HEK293 (cell line): ENCODE measurements around the gene KCND2.

Experiments used
- CTCF ChIA-PET: fragments of 350-600 bp; formaldehyde crosslinking; extraction: SDS; loops from one replicate; lab custom pipeline; 2021; ENCODE audit warnings: antibody characterized with exemption; lab: Yijun Ruan, JAX
- POLR2A ChIA-PET: fragments of 300-600 bp; formaldehyde crosslinking; extraction: SDS; loops from one replicate; lab custom pipeline; 2020; ENCODE audit warnings: antibody characterized with exemption, inconsistent platforms; lab: Yijun Ruan, JAX
- H3K27ac ChIP-seq: fragments of 200-500 bp; sonication (Bioruptor generic); 2 replicates; pipeline ENCODE4 v1.5.1; 2014; ENCODE audit warnings: low read depth, low read length, control low read depth, inconsistent platforms; ENCODE audit errors: extremely low read depth
- H3K36me3 ChIP-seq, 2 experiments: fragments of 200-500 bp in 1 of 2; sonication (Bioruptor generic) in 1 of 2; 1 replicate in 1 of 2; 2 replicates in 1 of 2; pipeline ENCODE4 v1.5.1; 2014 to 2017; ENCODE audit warnings: inconsistent platforms in 2 of 2, low read length in 2 of 2; ENCODE audit not compliant: control insufficient read depth in 2 of 2, insufficient read depth in 1 of 2
- H3K4me1 ChIP-seq: fragments of 200-500 bp; sonication (Bioruptor generic); 2 replicates; pipeline ENCODE4 v1.5.1; 2014; ENCODE audit warnings: mild to moderate bottlenecking, low read length, inconsistent platforms; ENCODE audit not compliant: control insufficient read depth, insufficient read depth
- H3K4me3 ChIP-seq: 2 replicates; pipeline ENCODE4 v1.5.1; 2011; ENCODE audit warnings: low read depth, mild to moderate bottlenecking, control low read depth, low read length, moderate library complexity
- H3K9me3 ChIP-seq: fragments of 200-500 bp; sonication (Bioruptor generic); 2 replicates; pipeline ENCODE4 v1.5.1; 2014; ENCODE audit warnings: low read depth, low read length, inconsistent platforms; ENCODE audit not compliant: control insufficient read depth, insufficient read depth
- BCL11B ChIP-seq: fragments of 450-650 bp; formaldehyde crosslinking; IDR thresholded peaks from 2 replicates; pipeline ENCODE4 v1.5.1; 2016; ENCODE audit warnings: low read depth, missing biosample characterization, missing genetic modification characterization
- EGR2 ChIP-seq: fragments of 450-650 bp; formaldehyde crosslinking; IDR thresholded peaks from 2 replicates; pipeline ENCODE4 v1.5.1; 2016; ENCODE audit warnings: low read depth, missing biosample characterization, missing genetic modification characterization
- GLIS1 ChIP-seq: fragments of 450-650 bp; formaldehyde crosslinking; IDR thresholded peaks from 2 replicates; pipeline ENCODE4 v1.5.1; 2016; ENCODE audit warnings: missing biosample characterization, missing genetic modification characterization
- HOXD13 ChIP-seq: sonication (generic); formaldehyde crosslinking; IDR thresholded peaks from 2 replicates; pipeline ENCODE4 v1.8.0; 2022; ENCODE audit warnings: missing genetic modification reagents, borderline replicate concordance
- KLF10 ChIP-seq: fragments of 450-650 bp; IDR thresholded peaks from 2 replicates; pipeline ENCODE4 v1.5.1; 2018; ENCODE audit warnings: missing biosample characterization, mild to moderate bottlenecking, missing genetic modification characterization
- KLF7 ChIP-seq: fragments of 450-650 bp; formaldehyde crosslinking; IDR thresholded peaks from 2 replicates; pipeline ENCODE4 v1.5.1; 2016; ENCODE audit warnings: missing biosample characterization, missing genetic modification characterization, borderline replicate concordance
- MYNN ChIP-seq: fragments of 450-650 bp; formaldehyde crosslinking; IDR thresholded peaks from 2 replicates; pipeline ENCODE4 v1.5.1; 2016; ENCODE audit warnings: missing biosample characterization, missing genetic modification characterization, borderline replicate concordance
- OSR2 ChIP-seq: fragments of 450-650 bp; formaldehyde crosslinking; IDR thresholded peaks from 2 replicates; pipeline ENCODE4 v1.5.1; 2016; ENCODE audit warnings: missing biosample characterization, missing genetic modification characterization
- PRDM10 ChIP-seq: fragments of 450-650 bp; formaldehyde crosslinking; IDR thresholded peaks from 2 replicates; pipeline ENCODE4 v1.5.1; 2016; ENCODE audit warnings: missing biosample characterization, missing genetic modification characterization
- YY1 ChIP-seq: fragments of 450-650 bp; formaldehyde crosslinking; IDR thresholded peaks from 2 replicates; pipeline ENCODE4 v1.5.1; 2018; ENCODE audit warnings: missing biosample characterization, missing genetic modification characterization
- YY2 ChIP-seq: fragments of 450-650 bp; formaldehyde crosslinking; IDR thresholded peaks from 2 replicates; pipeline ENCODE4 v1.5.1; 2016; ENCODE audit warnings: missing biosample characterization, missing genetic modification characterization
- ZNF112 ChIP-seq: fragments of 450-650 bp; formaldehyde crosslinking; IDR thresholded peaks from 2 replicates; pipeline ENCODE4 v1.5.0; 2017; ENCODE audit warnings: missing biosample characterization, missing genetic modification characterization
- ZNF114 ChIP-seq: fragments of 450-650 bp; formaldehyde crosslinking; IDR thresholded peaks from 2 replicates; pipeline ENCODE4 v1.5.0; 2017; ENCODE audit warnings: missing biosample characterization, missing genetic modification characterization
- ZNF121 ChIP-seq: fragments of 450-650 bp; formaldehyde crosslinking; IDR thresholded peaks from 2 replicates; pipeline ENCODE4 v1.5.1; 2016; ENCODE audit warnings: missing biosample characterization, missing genetic modification characterization
- ZNF133 ChIP-seq: fragments of 450-650 bp; formaldehyde crosslinking; IDR thresholded peaks from 2 replicates; pipeline ENCODE4 v1.5.1; 2016; ENCODE audit warnings: missing biosample characterization, missing genetic modification characterization
- ZNF138 ChIP-seq: fragments of 450-650 bp; formaldehyde crosslinking; IDR thresholded peaks from 2 replicates; pipeline ENCODE4 v1.5.1; 2016; ENCODE audit warnings: missing biosample characterization, missing genetic modification characterization, borderline replicate concordance
- ZNF175 ChIP-seq: fragments of 450-650 bp; formaldehyde crosslinking; IDR thresholded peaks from 2 replicates; pipeline ENCODE4 v1.5.1; 2016; ENCODE audit warnings: missing biosample characterization, missing genetic modification characterization
- ZNF214 ChIP-seq: fragments of 450-650 bp; formaldehyde crosslinking; IDR thresholded peaks from 2 replicates; pipeline ENCODE4 v1.5.1; 2017; ENCODE audit warnings: missing biosample characterization, mild to moderate bottlenecking, missing genetic modification characterization, borderline replicate concordance
- ZNF302 ChIP-seq: fragments of 450-650 bp; formaldehyde crosslinking; IDR thresholded peaks from 2 replicates; pipeline ENCODE4 v1.5.1; 2016; ENCODE audit warnings: missing biosample characterization, missing genetic modification characterization, low read depth
- ZNF354C ChIP-seq: fragments of 450-650 bp; formaldehyde crosslinking; IDR thresholded peaks from 2 replicates; pipeline ENCODE4 v1.5.1; 2016; ENCODE audit warnings: missing biosample characterization, missing genetic modification characterization, low read depth, borderline replicate concordance
- ZNF391 ChIP-seq: fragments of 450-650 bp; formaldehyde crosslinking; IDR thresholded peaks from 2 replicates; pipeline ENCODE4 v1.5.1; 2016; ENCODE audit warnings: low read depth, missing biosample characterization, missing genetic modification characterization, borderline replicate concordance
- ZNF473 ChIP-seq: fragments of 450-650 bp; formaldehyde crosslinking; IDR thresholded peaks from 2 replicates; pipeline ENCODE4 v1.5.1; 2017; ENCODE audit warnings: missing biosample characterization, missing genetic modification characterization
- ZNF555 ChIP-seq: fragments of 450-650 bp; formaldehyde crosslinking; conservative IDR thresholded peaks from 2 replicates; pipeline ENCODE4 v1.5.1; 2017; ENCODE audit warnings: missing biosample characterization, mild to moderate bottlenecking, missing genetic modification characterization, inconsistent platforms
- ZNF623 ChIP-seq: fragments of 450-650 bp; formaldehyde crosslinking; IDR thresholded peaks from 2 replicates; pipeline ENCODE4 v1.5.1; 2016; ENCODE audit warnings: missing biosample characterization, missing genetic modification characterization
- ZNF670 ChIP-seq: fragments of 450-650 bp; formaldehyde crosslinking; IDR thresholded peaks from 2 replicates; pipeline ENCODE4 v1.5.1; 2016; ENCODE audit warnings: missing biosample characterization, missing genetic modification characterization, low read depth
- ZNF747 ChIP-seq: fragments of 450-650 bp; formaldehyde crosslinking; IDR thresholded peaks from 2 replicates; pipeline ENCODE4 v1.5.1; 2016; ENCODE audit warnings: missing biosample characterization, missing genetic modification characterization
- ZNF768 ChIP-seq: fragments of 450-650 bp; formaldehyde crosslinking; IDR thresholded peaks from 2 replicates; pipeline ENCODE4 v1.5.1; 2018; ENCODE audit warnings: missing biosample characterization, mild to moderate bottlenecking, missing genetic modification characterization
- ZNF837 ChIP-seq: fragments of 450-650 bp; formaldehyde crosslinking; IDR thresholded peaks from 2 replicates; pipeline ENCODE4 v1.5.1; 2016; ENCODE audit warnings: missing biosample characterization, missing genetic modification characterization
- TF ChIP-seq, protein P1 (sequence below): fragments of 450-650 bp; IDR thresholded peaks from 2 replicates; pipeline ENCODE4 v1.5.1; 2018; ENCODE audit warnings: missing biosample characterization, missing genetic modification characterization

KCND2 gene

DNA sequence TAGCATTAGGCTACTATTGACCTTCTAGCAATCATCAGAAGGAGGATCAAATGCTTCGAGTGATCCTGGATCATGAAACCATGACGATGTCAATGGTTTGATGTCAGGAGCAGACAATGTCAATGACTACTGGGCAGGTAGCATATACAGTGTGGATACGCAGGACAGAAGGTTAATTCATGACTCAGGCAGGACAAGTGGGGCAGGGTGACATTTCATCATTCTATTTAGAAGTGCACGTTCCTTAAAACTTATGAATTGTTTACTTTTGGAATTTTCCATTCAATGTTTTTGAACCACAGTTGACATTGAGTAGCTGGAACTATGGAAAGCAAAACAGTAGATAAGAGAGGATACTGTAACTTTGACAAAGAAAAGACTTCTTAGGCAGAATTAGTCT lies 444.2 kb downstream of the KCND2 start:
- Histone ChIP-seq H3K4me3 (no peak overlapping the region), H3K9me3 (no peaks in the 10 kb centered on the region), H3K36me3 (no peaks in the 10 kb centered on the region), H3K27ac (no peak overlapping the region), H3K4me1 (no peaks in the 10 kb centered on the region)
- POLR2A ChIA-PET: no interaction called here
- CTCF ChIA-PET: no interaction called here
- TF ChIP-seq ZNF670 (tag by site-specific recombination) (no peak), ZNF138 (no peak), OSR2 (tag by site-specific recombination) (peak; percentile 39; the same call in 1 of the 2 replicates), ZNF112 (tag by site-specific recombination) (no peak), ZNF555 (tag by site-specific recombination) (no peak)

GRCh38 chr7:120718361-120718760 lies 445.4 kb downstream of the KCND2 start:
- CTCF ChIA-PET: interaction anchor here (0.7 kb wide), 1 partner anchor 1025 kb away, joined by 3 read pairs; no protein-coding TSS in a partner anchor
- Histone ChIP-seq H3K4me3 (no peak overlapping the region), H3K36me3 (no peaks in the 10 kb centered on the region), H3K9me3 (no peaks in the 10 kb centered on the region), H3K27ac (no peak overlapping the region), H3K4me1 (no peaks in the 10 kb centered on the region)
- TF ChIP-seq KLF10 (tag by site-specific recombination) (no peak), ZNF391 (no peak), YY1 (no peak), ZNF768 (no peak), ZNF302 (tag by site-specific recombination) (no peak), YY2 (tag by site-specific recombination) (no peak), ZNF114 (tag by site-specific recombination) (no peak), MYNN (no peak)
- POLR2A ChIA-PET: no interaction called here

DNA sequence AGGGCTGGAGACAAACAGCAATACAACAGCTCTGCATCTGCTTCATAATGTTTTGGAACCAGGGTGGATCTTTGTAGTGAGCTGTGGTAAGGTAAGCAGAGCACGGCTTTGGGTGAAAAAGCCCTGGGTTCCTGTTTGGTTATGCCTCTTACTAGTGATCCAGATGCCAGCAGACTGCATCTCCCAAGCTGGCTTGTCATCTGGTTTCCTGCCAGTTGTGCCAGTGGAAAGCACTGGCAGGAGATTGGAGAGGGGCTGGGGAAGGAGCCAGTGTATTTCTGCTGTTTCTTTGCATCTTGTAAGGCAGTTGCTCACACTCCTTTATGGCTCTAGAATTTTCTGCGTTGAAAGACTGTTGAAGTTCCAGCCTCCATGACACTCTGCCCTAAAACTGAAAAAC lies 447.3 kb downstream of the KCND2 start:
- Histone ChIP-seq H3K4me3 (no peak overlapping the region), H3K9me3 (no peaks in the 10 kb centered on the region), H3K4me1 (no peaks in the 10 kb centered on the region), H3K36me3 (no peaks in the 10 kb centered on the region), H3K27ac (no peak overlapping the region)
- CTCF ChIA-PET: interaction anchor here (0.6 to 0.7 kb wide), 2 partner anchors 124 to 786 kb away, joined by 3 to 4 read pairs; no protein-coding TSS in a partner anchor
- POLR2A ChIA-PET: no interaction called here
- no peak for TF ChIP-seq EGR2
- TF ChIP-seq PRDM10 (tag by site-specific recombination): no peak
- no peak for TF ChIP-seq HOXD13 (CRISPR knock-in tag)
- no peak for TF ChIP-seq KLF7 (tag by site-specific recombination)
- no peak for TF ChIP-seq ZNF175 (tag by site-specific recombination)
- no peak for TF ChIP-seq BCL11B (tag by site-specific recombination)
- no peak for TF ChIP-seq ZNF623 (tag by site-specific recombination)
- TF ChIP-seq, protein P1, sequence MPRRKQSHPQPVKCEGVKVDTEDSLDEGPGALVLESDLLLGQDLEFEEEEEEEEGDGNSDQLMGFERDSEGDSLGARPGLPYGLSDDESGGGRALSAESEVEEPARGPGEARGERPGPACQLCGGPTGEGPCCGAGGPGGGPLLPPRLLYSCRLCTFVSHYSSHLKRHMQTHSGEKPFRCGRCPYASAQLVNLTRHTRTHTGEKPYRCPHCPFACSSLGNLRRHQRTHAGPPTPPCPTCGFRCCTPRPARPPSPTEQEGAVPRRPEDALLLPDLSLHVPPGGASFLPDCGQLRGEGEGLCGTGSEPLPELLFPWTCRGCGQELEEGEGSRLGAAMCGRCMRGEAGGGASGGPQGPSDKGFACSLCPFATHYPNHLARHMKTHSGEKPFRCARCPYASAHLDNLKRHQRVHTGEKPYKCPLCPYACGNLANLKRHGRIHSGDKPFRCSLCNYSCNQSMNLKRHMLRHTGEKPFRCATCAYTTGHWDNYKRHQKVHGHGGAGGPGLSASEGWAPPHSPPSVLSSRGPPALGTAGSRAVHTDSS (tag by site-specific recombination): no peak
- TF ChIP-seq ZNF747 (tag by site-specific recombination): no peak
- no peak for TF ChIP-seq ZNF214 (tag by site-specific recombination)
- no peak for TF ChIP-seq ZNF133 (tag by site-specific recombination)
- TF ChIP-seq ZNF391: no peak
- TF ChIP-seq ZNF121 (tag by site-specific recombination): no peak
- TF ChIP-seq GLIS1 (tag by site-specific recombination): no peak
- TF ChIP-seq ZNF837 (tag by site-specific recombination): no peak
- no peak for TF ChIP-seq ZNF473
- TF ChIP-seq ZNF354C (tag by site-specific recombination): no peak
